Muscle of leg (tissue), 11 donors: ENCODE results near the gene TMEM63A. TPM values are rescaled to one million over a fixed set of nuclear protein-coding genes. Genes with fewer than 3 reads are reported as not detected.
A peak's percentile ranks its signal among the peaks of the same experiment; 100 is the strongest.
"Not testable (repeated sequence)": the region's sequence is repeated elsewhere in the genome, so short reads cannot be mapped to it uniquely, and the experiment has no call there.

Source experiments
- DNase-seq: peaks from one replicate; pipeline ENCODE4 v3.0.0; 2013
- H3K27ac ChIP-seq: one replicate; pipeline ENCODE4 v1.5.1; 2013; ENCODE audit warnings: mild to moderate bottlenecking, low read length, control low read depth
- H3K27me3 ChIP-seq: one replicate; pipeline ENCODE4 v1.6.1; 2013; ENCODE audit warnings: low read length; ENCODE audit not compliant: control insufficient read depth, insufficient read depth
- H3K36me3 ChIP-seq: one replicate; pipeline ENCODE4 v1.6.1; 2013; ENCODE audit warnings: low read length; ENCODE audit not compliant: control insufficient read depth, insufficient read depth
- H3K4me1 ChIP-seq: one replicate; pipeline ENCODE4 v1.6.1; 2013; ENCODE audit warnings: low read length; ENCODE audit not compliant: control insufficient read depth, insufficient read depth
- H3K4me3 ChIP-seq: one replicate; pipeline ENCODE4 v1.5.1; 2013; ENCODE audit warnings: low read length, control low read depth
- H3K9me3 ChIP-seq: replicated peaks from 2 replicates; pipeline ENCODE4 v1.6.1; 2013; ENCODE audit warnings: low read depth, low read length; ENCODE audit not compliant: control insufficient read depth
- WGBS: methylation state at CpG from one replicate; pipeline ENCODE4 v1.1.5; 2013; ENCODE audit warnings: missing lambda C conversion rate; ENCODE audit not compliant: insufficient coverage; 5-methylcytosine and 5-hydroxymethylcytosine counted together
- polyA plus RNA-seq, 8 donors: library from polyadenylated mRNA; unstranded; fragments of 120-200 nt; gene quantifications; one replicate each; pipeline versions ENCODE4 v1.2.1 to v1.2.3, GENCODE V29; 2013; ENCODE audit warnings: inconsistent platforms in 1 of 8, low replicate concordance in 1 of 8; ENCODE audit not compliant: insufficient read length in 8 of 8, insufficient read depth in 1 of 8
- total RNA-seq: library from RNA; stranded (reverse); fragments of 120-200 nt; gene quantifications from one replicate; pipeline ENCODE4 v1.2.4, GENCODE V29; 2013

Gene TMEM63A
- total and polyA plus RNA-seq, 9 donors = 14.3 to 31.9 (median 21.3) TPM

DNA sequence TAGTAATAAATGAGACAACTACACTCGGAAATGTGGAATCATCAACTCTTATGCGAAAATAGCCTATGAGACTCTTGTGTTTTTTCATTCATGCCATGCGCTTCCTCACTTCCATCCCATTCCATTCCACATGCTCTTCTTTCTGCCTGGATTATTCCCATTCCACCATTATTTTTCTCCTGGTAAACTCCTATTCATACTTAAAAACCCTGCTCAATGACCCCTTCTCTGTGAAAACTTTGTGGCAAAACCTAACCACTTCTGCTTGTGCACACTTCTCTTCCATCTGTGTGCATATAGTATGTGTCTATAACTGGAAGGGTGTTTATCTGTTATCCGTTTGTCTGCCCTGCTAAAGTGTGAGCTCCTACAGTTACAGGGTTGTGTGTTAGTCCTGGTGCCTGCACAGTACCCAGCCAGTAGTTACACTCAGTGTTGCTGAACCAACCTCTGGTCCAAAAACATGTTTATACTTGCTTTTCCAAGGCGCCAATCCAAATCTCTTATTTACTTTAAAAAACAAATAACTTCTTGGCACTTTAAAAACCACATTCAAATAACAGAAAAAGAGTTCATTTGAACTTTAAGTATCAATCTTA lies 61.6 kb downstream of the TMEM63A start:
- DNase-seq = no peak
- Histone ChIP-seq H3K4me1 (peaks cover 53% of the 10 kb centered on the region), H3K36me3 (peaks cover 9% of the 10 kb centered on the region), H3K4me3 (no peak overlapping the region), H3K27ac (no peak overlapping the region), H3K27me3 (peaks cover 2% of the 10 kb centered on the region), H3K9me3 (no peaks in the 10 kb centered on the region)
- 100% methylated on average over 1 of the region's 5 CpGs for WGBS

DNA sequence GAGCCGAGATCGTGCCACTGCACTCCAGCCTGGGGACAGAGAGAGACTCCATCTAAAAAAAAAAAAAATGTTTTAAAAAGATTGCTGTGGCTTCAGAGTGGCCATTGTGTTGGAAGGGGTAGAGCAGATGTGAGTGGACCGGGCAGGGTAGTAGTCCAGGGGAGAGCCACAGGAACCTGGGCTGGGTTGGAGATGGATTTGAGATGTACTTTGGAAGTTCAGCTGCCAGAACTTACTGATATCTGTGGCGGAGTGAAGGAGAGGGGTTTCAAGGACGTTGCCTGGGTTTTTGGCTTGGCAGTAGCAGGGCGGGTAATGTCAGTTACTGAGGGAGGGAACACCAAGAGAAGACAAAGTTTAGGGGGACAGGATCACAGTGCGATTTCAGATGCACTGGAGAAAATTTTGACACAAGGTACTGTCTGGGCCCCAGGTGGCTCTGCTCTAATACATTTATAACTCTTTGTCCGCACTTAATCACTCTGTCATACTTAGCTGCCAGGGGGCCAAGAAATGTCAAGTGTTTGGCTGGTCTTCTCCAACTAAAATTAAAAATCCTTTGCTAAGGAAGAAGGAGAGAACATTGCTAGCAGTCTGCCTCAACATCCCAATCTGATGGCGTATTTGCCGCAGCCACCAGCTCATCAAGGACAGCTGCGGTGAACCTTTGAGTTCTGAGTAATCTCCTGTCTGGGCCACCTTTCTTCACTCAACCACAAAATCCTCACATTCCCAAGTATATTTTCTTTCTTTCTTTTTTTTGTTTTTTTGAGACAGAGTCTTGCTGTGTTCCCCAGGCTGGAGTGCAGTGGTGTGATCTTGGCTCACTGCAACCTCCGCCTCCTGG lies 62.6 kb downstream of the TMEM63A start:
- no peaks in the 10 kb centered on the region for H3K9me3 ChIP-seq
- DNase-seq = no peak
- 78% methylated on average over 5 of the region's 12 CpGs for WGBS
- H3K27me3 ChIP-seq = peaks cover 2% of the 10 kb centered on the region
- H3K4me3 ChIP-seq = no peak overlapping the region
- H3K27ac ChIP-seq = no peak overlapping the region
- peaks cover 10% of the 10 kb centered on the region for H3K36me3 ChIP-seq
- peaks cover 50% of the 10 kb centered on the region for H3K4me1 ChIP-seq

DNA sequence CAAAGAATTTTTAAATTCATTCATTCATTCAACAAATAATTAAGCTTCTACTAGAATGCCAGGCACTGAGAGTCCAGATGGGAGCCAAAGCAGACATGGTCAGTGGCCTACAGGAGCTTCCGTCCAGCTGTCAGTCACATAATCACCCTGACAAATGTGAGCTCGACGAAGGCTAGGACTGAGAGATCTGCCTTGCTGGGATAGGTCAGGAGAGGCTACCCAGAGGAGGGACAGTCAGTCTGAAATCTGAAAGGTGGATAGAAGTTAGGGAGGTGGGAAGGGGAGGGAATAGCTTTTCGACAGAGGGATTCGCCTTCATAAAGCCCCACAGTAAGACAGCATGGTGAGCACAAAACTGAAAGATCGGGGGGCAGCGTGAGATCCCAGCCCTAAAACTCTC lies 64.0 kb downstream of the TMEM63A start:
- Histone ChIP-seq H3K4me1 (peaks cover 51% of the 10 kb centered on the region), H3K9me3 (no peaks in the 10 kb centered on the region), H3K27ac (peak overlapping the region; percentile 8), H3K27me3 (peaks cover 2% of the 10 kb centered on the region), H3K4me3 (no peak overlapping the region), H3K36me3 (peaks cover 11% of the 10 kb centered on the region)
- WGBS = 65% methylated on average over 4 of the region's 7 CpGs
- no peak for DNase-seq

DNA sequence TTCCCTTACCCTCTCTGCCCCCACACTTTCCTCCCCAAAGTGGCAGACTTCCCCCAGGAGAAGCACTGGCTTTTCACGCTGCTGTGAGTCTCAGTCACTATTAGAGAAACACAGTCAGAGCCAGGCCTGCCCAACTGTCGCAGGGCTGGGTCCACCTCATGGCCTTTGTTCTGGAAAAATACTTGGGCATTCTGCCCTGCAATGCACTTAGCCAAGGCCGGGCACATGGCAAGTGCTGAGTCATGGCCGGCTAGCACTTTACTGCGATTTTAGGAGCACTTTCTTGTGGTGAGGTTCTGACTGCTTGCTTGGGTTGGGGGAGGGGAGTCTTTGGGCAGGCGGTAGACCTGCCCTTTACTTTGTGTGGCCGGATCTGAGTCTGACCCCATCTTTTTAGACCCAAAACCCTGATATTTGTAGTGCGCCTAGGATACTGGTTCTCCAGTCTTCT lies 64.5 kb downstream of the TMEM63A start:
- DNase-seq = peak; percentile 74
- peak overlapping the region; percentile 86 for H3K27ac ChIP-seq
- peaks cover 6% of the 10 kb centered on the region for H3K36me3 ChIP-seq
- H3K4me3 ChIP-seq = no peak overlapping the region
- WGBS = 35% methylated on average over 4 of the region's 8 CpGs
- H3K27me3 ChIP-seq = no peaks in the 10 kb centered on the region
- H3K9me3 ChIP-seq = no peaks in the 10 kb centered on the region
- H3K4me1 ChIP-seq = peaks cover 57% of the 10 kb centered on the region

DNA sequence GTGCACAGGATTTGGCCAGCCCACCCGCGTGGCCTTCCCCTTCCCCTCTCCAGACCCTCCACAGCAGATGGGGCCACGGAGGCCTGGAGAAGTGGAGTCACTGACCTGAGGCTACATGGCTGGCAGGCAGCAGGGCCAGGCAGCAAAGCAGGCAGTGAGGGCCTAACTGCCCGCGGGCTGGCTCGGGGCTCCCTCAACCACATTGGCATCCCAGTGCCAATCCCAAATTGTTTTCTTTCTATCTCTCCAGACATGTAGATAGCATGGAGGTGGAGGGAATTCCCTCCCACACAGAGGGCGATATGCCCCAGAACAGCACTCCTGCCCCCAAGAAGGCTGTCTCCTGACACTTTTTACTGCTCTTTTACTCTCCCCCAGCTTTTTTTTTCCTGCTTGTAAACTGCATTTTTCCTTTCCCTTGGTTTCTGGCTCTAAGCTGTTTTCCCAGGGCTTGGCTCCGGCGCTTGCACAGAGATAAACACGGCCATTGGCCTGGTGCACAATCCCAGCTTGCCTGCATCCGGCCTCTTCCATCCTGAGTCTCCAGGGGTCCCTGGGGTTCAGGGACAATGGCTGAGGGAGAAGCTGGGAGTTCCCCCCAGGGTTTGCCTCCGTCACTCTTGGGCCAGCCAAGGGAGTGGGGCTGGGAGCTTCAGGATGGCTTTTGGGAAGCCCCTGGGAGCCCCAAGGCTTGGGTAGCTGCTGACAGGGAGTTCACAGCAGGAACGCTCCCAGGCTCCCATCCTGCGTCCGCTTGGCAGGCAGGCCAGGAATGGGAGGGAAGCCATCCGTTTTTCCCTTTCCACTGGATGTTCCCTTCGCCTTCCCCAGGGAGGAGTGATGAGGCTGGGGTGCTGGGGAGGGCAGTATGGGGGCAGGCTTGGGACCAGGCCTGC lies 65.3 kb downstream of the TMEM63A start:
- peak; percentile 91 for DNase-seq
- Histone ChIP-seq H3K36me3 (peaks cover 4% of the 10 kb centered on the region), H3K27me3 (no peaks in the 10 kb centered on the region), H3K4me3 (no peak overlapping the region), H3K27ac (peak overlapping the region; percentile 86), H3K4me1 (peaks cover 64% of the 10 kb centered on the region), H3K9me3 (no peaks in the 10 kb centered on the region)
- WGBS = 37% methylated on average over 5 of the region's 17 CpGs

DNA sequence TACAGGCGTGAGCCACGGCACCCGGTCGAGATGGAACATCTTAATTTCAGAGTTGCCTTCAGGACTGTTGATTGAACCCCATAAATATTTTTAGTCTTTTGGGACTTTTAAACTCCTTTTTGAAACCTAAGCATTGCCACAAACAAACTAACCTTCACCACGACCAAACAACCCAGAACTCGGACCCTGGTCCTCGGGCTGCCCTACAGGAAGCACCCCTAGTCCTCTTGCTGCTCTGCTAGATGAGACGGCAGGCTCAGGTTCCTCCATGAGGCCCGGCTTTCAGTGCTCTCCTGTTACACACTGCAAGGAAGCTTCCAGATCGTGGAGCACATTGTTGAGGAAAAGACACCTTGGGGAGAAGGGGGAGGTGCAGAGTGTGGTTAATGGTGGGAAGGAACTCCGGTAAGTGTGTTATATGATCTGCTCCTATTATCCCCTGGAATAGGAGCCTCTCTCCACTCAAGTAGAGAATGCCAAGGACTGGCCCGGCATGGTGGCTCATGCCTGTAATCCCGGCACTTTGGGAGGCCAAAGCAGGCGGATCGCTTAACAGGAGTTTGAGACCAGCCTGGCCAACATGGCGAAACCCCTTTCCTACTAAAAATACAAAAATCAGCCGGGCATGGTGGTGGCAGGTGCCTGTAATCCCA lies 66.5 kb downstream of the TMEM63A start:
- peak; percentile 65 for DNase-seq
- Histone ChIP-seq H3K4me3 (no peak overlapping the region), H3K27me3 (no peaks in the 10 kb centered on the region), H3K4me1 (peaks cover 76% of the 10 kb centered on the region), H3K27ac (peak overlapping the region; percentile 20), H3K9me3 (no peaks in the 10 kb centered on the region), H3K36me3 (peaks cover 4% of the 10 kb centered on the region)
- WGBS = 45% methylated on average over 10 of the region's 17 CpGs

DNA sequence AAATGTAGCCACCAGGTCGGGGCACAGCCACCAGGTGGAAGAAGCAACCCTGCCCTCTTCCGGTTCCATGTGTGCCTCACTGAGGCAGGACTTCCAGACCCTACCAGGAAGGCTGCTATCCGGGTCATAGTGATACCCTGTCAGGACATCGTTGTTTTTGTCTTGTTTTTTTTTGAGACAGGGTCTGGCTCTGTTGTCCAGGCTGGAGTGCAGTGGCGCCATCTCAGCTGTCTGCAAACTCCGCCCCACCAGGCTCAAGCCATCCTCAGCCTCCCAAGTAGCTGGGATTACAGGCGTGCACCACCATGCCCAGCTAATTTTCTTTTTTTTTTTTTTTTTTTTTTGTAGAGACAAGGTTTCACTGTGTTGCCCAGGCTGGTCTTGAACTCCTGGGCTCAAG lies 67.1 kb downstream of the TMEM63A start:
- not testable (repeated sequence) for H3K36me3 ChIP-seq, H3K27me3 ChIP-seq, H3K4me3 ChIP-seq, H3K27ac ChIP-seq, DNase-seq, H3K9me3 ChIP-seq
- peaks cover 76% of the 10 kb centered on the region for H3K4me1 ChIP-seq
- WGBS = 97% methylated on average over 2 of the region's 7 CpGs

DNA sequence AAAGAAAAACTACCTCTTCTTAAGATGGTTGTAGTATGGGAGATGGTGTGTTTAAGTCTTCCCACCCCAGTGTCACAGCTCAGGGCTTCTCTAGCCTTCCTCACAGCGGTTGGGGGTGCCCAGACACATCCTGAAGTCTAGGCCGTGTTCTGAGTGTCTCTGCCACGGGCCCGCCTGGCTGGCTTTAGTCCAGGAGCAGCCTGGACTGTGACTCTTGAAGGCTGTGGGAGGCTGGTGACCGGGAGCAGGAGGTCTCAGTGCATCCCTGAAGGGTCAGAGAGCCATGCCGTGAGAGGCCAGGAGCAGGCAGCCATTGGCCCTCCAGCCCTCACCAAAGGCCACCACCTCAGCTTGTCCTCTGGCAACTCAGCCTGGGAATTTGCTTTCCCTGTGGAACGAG lies 67.8 kb downstream of the TMEM63A start:
- no peaks in the 10 kb centered on the region for H3K27me3 ChIP-seq
- H3K27ac ChIP-seq = peak overlapping the region; percentile 51
- no peak overlapping the region for H3K4me3 ChIP-seq
- peaks cover 72% of the 10 kb centered on the region for H3K4me1 ChIP-seq
- WGBS = 80% methylated on average over 4 of the region's 7 CpGs
- no peaks in the 10 kb centered on the region for H3K9me3 ChIP-seq
- no peak for DNase-seq
- H3K36me3 ChIP-seq = peaks cover 4% of the 10 kb centered on the region

DNA sequence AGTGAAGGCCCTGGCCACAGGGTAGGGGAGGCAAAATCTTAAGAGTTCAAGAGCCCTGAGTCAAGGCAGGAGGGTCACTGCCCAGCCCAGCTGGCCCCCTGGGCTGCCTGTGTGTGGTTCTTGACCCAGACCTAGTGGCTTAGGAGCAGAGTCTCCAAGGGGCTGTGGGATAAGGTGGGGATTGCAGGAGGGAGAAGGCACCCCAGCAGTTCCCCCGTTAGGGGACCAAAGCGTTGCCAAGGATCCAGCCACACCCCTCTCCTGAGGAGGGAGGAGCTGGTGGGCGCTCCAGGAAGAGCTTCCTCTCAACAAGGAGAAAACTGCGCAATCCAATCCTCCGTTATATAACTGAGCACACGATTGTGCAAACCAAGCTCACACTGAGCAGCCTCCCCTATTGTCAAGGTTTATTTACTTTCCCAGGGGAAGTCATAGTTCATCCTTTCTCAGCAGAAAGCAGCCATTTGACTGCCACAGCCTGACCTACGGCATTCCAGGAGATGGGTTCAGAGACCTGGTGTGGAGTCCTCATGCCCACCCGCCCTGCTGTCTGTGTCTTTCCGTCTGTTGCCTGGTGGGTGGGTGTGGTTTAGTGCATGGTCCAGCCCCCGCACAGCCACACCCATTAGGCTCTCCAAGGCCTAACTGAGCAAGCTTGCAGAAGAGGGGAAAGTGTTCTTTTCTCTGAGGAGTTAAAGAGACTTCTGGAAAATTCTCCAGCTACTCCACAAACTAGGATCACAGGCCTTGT lies 68.8 kb downstream of the TMEM63A start:
- DNase-seq = peak; percentile 65
- no peaks in the 10 kb centered on the region for H3K9me3 ChIP-seq
- peaks cover 70% of the 10 kb centered on the region for H3K4me1 ChIP-seq
- H3K27me3 ChIP-seq = no peaks in the 10 kb centered on the region
- H3K4me3 ChIP-seq = no peak overlapping the region
- 0% methylated on average over 2 of the region's 10 CpGs for WGBS
- peak overlapping the region; percentile 42 for H3K27ac ChIP-seq
- H3K36me3 ChIP-seq = peaks cover 4% of the 10 kb centered on the region
